ENCODE measurements around the gene ZNF81. TPM values are rescaled to one million over a fixed set of nuclear protein-coding genes. Genes with fewer than 3 reads are reported as not detected.
"Not testable (repeated sequence)": the region's sequence is repeated elsewhere in the genome, so short reads cannot be mapped to it uniquely, and the experiment has no call there.

The ZNF81 gene
- total RNA-seq, 2 donors from 2014 or later, result 7.0 to 7.6 TPM

DNA sequence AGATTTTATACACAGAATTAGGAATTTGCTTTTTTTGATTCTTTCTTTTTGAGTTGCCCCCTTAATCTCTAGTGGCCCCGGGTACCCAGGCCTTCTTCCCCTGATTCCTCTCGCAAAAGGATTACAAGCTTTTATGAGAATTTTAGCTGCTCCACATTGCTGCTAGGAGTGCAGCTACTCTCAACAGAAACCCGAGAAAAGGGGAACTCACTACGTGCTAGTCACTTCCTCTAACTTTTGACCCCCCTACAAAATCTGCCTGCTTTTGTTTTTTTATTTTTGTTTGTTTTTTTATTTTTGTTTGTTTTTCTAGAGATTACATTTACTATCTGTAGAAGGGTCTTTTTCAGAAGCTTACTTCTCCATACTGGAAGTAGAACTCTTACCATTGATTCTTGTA, 64.1 kb downstream of the ZNF81 start:
- intact Hi-C loops (cut with DNase I), result no loop called here
- ATAC-seq (no peak), DNase-seq (no peak)

DNA sequence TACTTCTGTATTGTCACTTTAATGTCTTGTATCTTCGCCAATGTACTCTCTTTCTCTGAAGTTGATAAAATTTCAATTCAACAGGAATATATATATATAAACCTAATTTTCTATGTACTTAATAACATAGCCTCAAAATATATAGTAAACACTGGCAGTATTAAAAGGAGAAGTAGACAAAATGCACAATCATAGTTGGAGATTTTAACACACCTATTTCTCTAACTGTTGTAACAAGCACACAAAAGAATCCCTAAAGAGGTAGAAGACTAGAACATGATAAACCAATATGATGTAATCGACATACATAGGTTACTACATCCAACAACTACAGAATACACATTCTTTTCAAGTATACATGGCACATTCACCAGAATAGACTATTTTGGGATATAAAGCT, 65.5 kb downstream of the ZNF81 start:
- intact Hi-C loops (cut with DNase I), result no loop called here
- ATAC-seq, result no peak
- no peak for DNase-seq

DNA sequence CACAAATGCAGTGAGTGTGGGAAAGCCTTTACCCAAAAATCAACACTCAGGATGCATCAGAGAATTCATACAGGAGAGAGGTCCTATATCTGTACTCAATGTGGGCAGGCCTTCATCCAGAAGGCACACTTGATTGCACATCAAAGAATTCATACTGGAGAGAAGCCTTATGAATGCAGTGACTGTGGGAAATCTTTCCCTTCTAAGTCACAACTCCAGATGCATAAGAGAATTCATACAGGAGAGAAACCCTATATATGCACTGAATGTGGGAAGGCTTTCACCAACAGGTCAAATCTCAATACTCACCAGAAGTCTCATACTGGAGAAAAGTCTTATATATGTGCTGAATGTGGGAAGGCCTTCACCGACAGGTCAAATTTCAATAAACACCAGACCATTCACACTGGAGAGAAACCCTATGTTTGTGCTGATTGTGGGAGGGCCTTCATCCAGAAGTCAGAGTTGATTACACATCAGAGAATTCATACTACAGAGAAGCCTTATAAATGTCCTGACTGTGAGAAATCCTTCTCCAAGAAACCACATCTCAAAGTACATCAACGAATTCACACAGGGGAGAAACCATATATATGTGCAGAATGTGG, 79.3 kb downstream of the ZNF81 start:
- DNase-seq, result no peak
- ATAC-seq, result no peak
- intact Hi-C loops (cut with DNase I), result no loop called here

DNA sequence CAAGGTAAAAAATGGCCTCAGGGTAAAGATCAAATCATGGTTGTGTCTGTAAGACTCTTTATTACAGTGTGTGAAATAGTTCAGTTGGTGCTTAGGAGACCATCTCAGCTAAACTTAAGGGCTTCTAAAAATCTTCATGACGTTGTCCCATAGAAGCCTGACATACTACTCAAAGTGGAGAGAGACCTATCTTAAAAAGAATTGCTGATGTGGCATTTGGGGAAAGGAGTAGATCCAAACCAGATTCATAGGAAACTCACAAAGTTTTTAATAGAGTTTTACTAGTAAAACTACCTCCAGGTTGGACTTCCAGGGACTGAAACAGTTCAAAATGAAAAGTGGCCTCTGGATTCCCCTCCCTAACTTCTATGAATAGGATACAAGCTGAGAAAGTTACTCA, 81.6 kb downstream of the ZNF81 start:
- ATAC-seq, result no peak
- intact Hi-C loops (cut with DNase I), result no loop called here
- no peak for DNase-seq

- ATAC-seq (no peak), DNase-seq (no peak)
- intact Hi-C loops (cut with DNase I), result no loop called here
These were observed 90.5 kb downstream of the ZNF81 start for GRCh38 chrX:47927212-47927611.

- ATAC-seq; intact Hi-C loops (cut with DNase I): not testable (repeated sequence)
These were observed 95.3 kb downstream of the ZNF81 start for GRCh38 chrX:47931970-47932369.

GRCh38 chrX:47933946-47934345, 97.2 kb downstream of the ZNF81 start:
- intact Hi-C loops (cut with DNase I), result no loop called here
- DNase-seq (no peak), ATAC-seq (no peak)

More at GRCh38 chrX:47931970-47932369, 95.3 kb downstream of the ZNF81 start:
- not testable (repeated sequence) for DNase-seq

GRCh38 chrX:47936224-47936939, 99.7 kb downstream of the ZNF81 start:
- no peak for DNase-seq
- ATAC-seq, result no peak
- intact Hi-C loops (cut with DNase I), result no loop called here

DNA sequence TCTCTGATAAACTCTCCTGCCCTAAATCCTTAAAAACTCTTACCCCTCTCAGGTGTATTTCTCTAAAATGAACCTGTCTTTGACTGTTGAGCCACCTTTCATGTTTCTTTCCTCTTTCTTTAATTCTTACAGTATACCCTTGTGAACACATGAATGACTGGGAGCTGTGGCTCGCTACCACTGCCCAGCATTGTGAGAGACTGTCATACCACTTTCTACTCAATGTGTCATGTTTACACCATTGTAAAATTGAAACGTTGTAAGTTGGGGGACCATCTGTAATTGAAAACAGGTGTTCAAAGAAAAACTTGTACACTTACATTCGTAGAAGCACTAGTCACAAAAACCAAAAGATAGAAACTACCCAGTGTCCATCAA, 100.2 kb downstream of the ZNF81 start:
- DNase-seq (no peak), ATAC-seq (no peak)
- intact Hi-C loops (cut with DNase I), result no loop called here

DNA sequence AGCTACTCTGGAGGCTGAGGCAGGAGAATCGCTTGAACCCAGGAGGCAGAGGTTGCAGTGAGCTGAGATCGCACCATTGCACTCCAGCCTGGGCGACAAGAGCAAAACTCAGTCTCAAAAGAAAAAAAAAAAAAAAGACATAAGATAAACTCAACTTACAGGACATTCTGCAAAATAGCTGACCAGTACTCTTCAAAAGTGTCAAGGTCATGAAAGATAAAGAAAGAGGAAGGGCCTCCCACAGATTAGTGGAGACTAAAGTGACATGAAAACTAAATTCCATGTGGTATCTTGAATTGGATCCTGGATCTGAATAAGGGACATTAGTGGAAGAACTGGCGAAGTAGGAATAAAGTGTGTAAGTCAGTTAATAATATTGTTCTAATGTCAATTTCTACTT, 103.7 kb downstream of the ZNF81 start:
- DNase-seq (no peak), ATAC-seq (no peak)
- intact Hi-C loops (cut with DNase I), result no loop called here

GRCh38 chrX:47941423-47941822, 104.7 kb downstream of the ZNF81 start:
- intact Hi-C loops (cut with DNase I), result no loop called here
- no peak for ATAC-seq

GRCh38 chrX:47955295-47955694, 118.6 kb downstream of the ZNF81 start:
- intact Hi-C loops (cut with DNase I); DNase-seq; ATAC-seq: not testable (repeated sequence)

More at GRCh38 chrX:47941423-47941822, 104.7 kb downstream of the ZNF81 start:
- no peak for DNase-seq

GRCh38 chrX:47956016-47956415, 119.3 kb downstream of the ZNF81 start:
- intact Hi-C loops (cut with DNase I), result no loop called here

DNA sequence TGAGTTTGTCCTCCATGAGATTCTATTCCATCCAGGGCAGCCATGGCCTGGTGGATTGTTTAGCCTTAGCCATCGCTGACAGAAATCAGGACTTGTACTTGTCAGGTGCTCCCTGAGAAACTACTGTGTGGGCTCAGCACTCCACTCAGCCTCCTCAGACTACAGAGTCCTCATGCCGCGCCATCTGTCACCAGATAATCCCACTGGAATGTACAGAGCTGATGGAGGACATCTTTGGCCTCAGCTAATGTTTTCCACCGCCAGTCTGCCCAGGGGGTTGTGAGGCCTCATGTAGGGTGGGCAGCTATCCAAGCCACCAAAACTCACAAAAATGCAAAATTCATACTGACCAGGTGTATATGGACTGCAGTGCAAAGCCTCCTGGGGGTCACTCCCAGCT, 121.5 kb downstream of the ZNF81 start:
- DNase-seq; intact Hi-C loops (cut with DNase I); ATAC-seq: not testable (repeated sequence)

More at GRCh38 chrX:47956016-47956415, 119.3 kb downstream of the ZNF81 start:
- DNase-seq, result no peak
- ATAC-seq, result no peak

- intact Hi-C loops (cut with DNase I), result no loop called here
- no peak for DNase-seq
- no peak for ATAC-seq
These were observed 122.2 kb downstream of the ZNF81 start for GRCh38 chrX:47958761-47959342.

- DNase-seq, result no peak
- no peak for ATAC-seq
- intact Hi-C loops (cut with DNase I), result no loop called here
These were observed 123.7 kb downstream of the ZNF81 start for GRCh38 chrX:47960406-47960805.

GRCh38 chrX:47961830-47962229, 125.1 kb downstream of the ZNF81 start:
- ATAC-seq; intact Hi-C loops (cut with DNase I); DNase-seq: not testable (repeated sequence)

DNA sequence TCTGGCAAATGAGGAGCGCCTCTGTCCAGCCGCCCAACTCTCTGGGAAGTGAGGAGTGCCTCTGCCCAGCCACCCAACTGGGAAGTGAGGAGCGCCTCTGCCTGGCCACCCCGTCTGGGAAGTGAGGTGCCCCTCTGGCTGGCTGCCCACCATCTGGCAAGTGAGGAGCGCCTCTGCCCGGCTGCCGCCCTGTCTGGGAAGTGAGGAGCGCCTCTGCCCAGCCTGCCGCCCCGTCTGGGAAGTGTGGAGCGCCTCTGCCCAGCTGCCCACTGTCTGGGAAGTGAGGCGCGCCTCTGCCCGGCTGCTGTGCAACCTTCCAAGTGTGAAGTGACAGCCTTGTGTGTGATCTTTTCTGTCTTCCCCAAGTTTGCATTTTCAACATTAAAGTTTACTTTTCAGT, 128.8 kb downstream of the ZNF81 start:
- intact Hi-C loops (cut with DNase I); DNase-seq; ATAC-seq: not testable (repeated sequence)

Data from left cardiac atrium (tissue), 4 donors.